ENCODE measurements around the gene DCD. TPM values are rescaled to one million over a fixed set of nuclear protein-coding genes. Genes with fewer than 3 reads are reported as not detected.
"Not testable (repeated sequence)": the region's sequence is repeated elsewhere in the genome, so short reads cannot be mapped to it uniquely, and the experiment has no call there.

The DCD gene
- total RNA-seq, 1 donor from 2014 or later: not detected

- H3K27ac Mint-ChIP-seq; H3K4me1 Mint-ChIP-seq (ENCODE audit: low read depth); H3K4me3 Mint-ChIP-seq; intact Hi-C loops (cut with micrococcal nuclease); H3K36me3 Mint-ChIP-seq (ENCODE audit: low read depth); DNase-seq (ENCODE audit: low spot score); H3K9me3 Mint-ChIP-seq: not testable (repeated sequence)
- H3K27me3 Mint-ChIP-seq (ENCODE audit: insufficient read depth): peaks cover 22% of the 10 kb centered on the region
These were observed 17.0 kb upstream of the DCD start for GRCh38 chr12:54665022-54665635.

- intact Hi-C loops (cut with micrococcal nuclease): no loop called here
- Mint-ChIP-seq H3K9me3 (no peaks in the 10 kb centered on the region), H3K4me1 (ENCODE audit: low read depth) (no peaks in the 10 kb centered on the region)
These were observed 15.4 kb upstream of the DCD start for GRCh38 chr12:54663603-54664002.

GRCh38 chr12:54662026-54662425 is 13.9 kb upstream of the DCD start:
- Mint-ChIP-seq H3K27ac (no peak overlapping the region), H3K9me3 (no peaks in the 10 kb centered on the region), H3K27me3 (ENCODE audit: insufficient read depth) (peaks cover 14% of the 10 kb centered on the region), H3K4me3 (no peak overlapping the region), H3K4me1 (ENCODE audit: low read depth) (no peaks in the 10 kb centered on the region), H3K36me3 (ENCODE audit: low read depth) (no peaks in the 10 kb centered on the region)
- intact Hi-C loops (cut with micrococcal nuclease): no loop called here
- no peak for DNase-seq (ENCODE audit: low spot score)

More at GRCh38 chr12:54663603-54664002, 15.4 kb upstream of the DCD start:
- Mint-ChIP-seq H3K36me3 (ENCODE audit: low read depth) (no peaks in the 10 kb centered on the region), H3K27me3 (ENCODE audit: insufficient read depth) (peaks cover 19% of the 10 kb centered on the region), H3K27ac (no peak overlapping the region), H3K4me3 (no peak overlapping the region)
- no peak for DNase-seq (ENCODE audit: low spot score)

- H3K27ac Mint-ChIP-seq: no peak overlapping the region
- intact Hi-C loops (cut with micrococcal nuclease): no loop called here
- H3K36me3 Mint-ChIP-seq (ENCODE audit: low read depth): no peaks in the 10 kb centered on the region
- peaks cover 9% of the 10 kb centered on the region for H3K27me3 Mint-ChIP-seq (ENCODE audit: insufficient read depth)
- no peak for DNase-seq (ENCODE audit: low spot score)
- H3K4me1 Mint-ChIP-seq (ENCODE audit: low read depth): no peaks in the 10 kb centered on the region
- H3K9me3 Mint-ChIP-seq: no peaks in the 10 kb centered on the region
- no peak overlapping the region for H3K4me3 Mint-ChIP-seq
These were observed 12.9 kb upstream of the DCD start for GRCh38 chr12:54661048-54661447.

- no peaks in the 10 kb centered on the region for H3K4me1 Mint-ChIP-seq (ENCODE audit: low read depth)
These were observed 12.3 kb upstream of the DCD start for GRCh38 chr12:54660320-54660962.

GRCh38 chr12:54658306-54659264 is 10.4 kb upstream of the DCD start:
- Mint-ChIP-seq H3K36me3 (ENCODE audit: low read depth) (no peaks in the 10 kb centered on the region), H3K27ac (no peak overlapping the region), H3K4me3 (no peak overlapping the region), H3K9me3 (no peaks in the 10 kb centered on the region), H3K4me1 (ENCODE audit: low read depth) (no peaks in the 10 kb centered on the region), H3K27me3 (ENCODE audit: insufficient read depth) (peaks cover 14% of the 10 kb centered on the region)
- DNase-seq (ENCODE audit: low spot score): peak; percentile 16
- intact Hi-C loops (cut with micrococcal nuclease): no loop called here

More at GRCh38 chr12:54660320-54660962, 12.3 kb upstream of the DCD start:
- no peaks in the 10 kb centered on the region for H3K9me3 Mint-ChIP-seq
- no peak overlapping the region for H3K27ac Mint-ChIP-seq
- peaks cover 8% of the 10 kb centered on the region for H3K27me3 Mint-ChIP-seq (ENCODE audit: insufficient read depth)
- DNase-seq (ENCODE audit: low spot score): no peak
- H3K4me3 Mint-ChIP-seq: no peak overlapping the region
- intact Hi-C loops (cut with micrococcal nuclease): no loop called here
- H3K36me3 Mint-ChIP-seq (ENCODE audit: low read depth): no peaks in the 10 kb centered on the region

GRCh38 chr12:54657105-54657607 is 9.0 kb upstream of the DCD start:
- intact Hi-C loops (cut with micrococcal nuclease): no loop called here
- H3K27ac Mint-ChIP-seq: no peak overlapping the region
- no peaks in the 10 kb centered on the region for H3K9me3 Mint-ChIP-seq
- DNase-seq (ENCODE audit: low spot score): no peak
- peaks cover 12% of the 10 kb centered on the region for H3K27me3 Mint-ChIP-seq (ENCODE audit: insufficient read depth)
- no peaks in the 10 kb centered on the region for H3K36me3 Mint-ChIP-seq (ENCODE audit: low read depth)
- H3K4me1 Mint-ChIP-seq (ENCODE audit: low read depth): no peaks in the 10 kb centered on the region
- no peak overlapping the region for H3K4me3 Mint-ChIP-seq

- Mint-ChIP-seq H3K9me3 (no peaks in the 10 kb centered on the region), H3K4me3 (no peak overlapping the region), H3K36me3 (ENCODE audit: low read depth) (no peaks in the 10 kb centered on the region), H3K27ac (no peak overlapping the region), H3K27me3 (ENCODE audit: insufficient read depth) (peaks cover 12% of the 10 kb centered on the region), H3K4me1 (ENCODE audit: low read depth) (no peaks in the 10 kb centered on the region)
- intact Hi-C loops (cut with micrococcal nuclease): no loop called here
- no peak for DNase-seq (ENCODE audit: low spot score)
These were observed 6.8 kb upstream of the DCD start for GRCh38 chr12:54654926-54655325.

GRCh38 chr12:54653025-54653424 is 4.9 kb upstream of the DCD start:
- no peaks in the 10 kb centered on the region for H3K36me3 Mint-ChIP-seq (ENCODE audit: low read depth)
- H3K4me3 Mint-ChIP-seq: no peak overlapping the region

GRCh38 chr12:54650889-54651288 is 2.7 kb upstream of the DCD start:
- Mint-ChIP-seq H3K27ac (no peak overlapping the region), H3K9me3 (no peaks in the 10 kb centered on the region), H3K4me3 (no peak overlapping the region), H3K36me3 (ENCODE audit: low read depth) (no peaks in the 10 kb centered on the region), H3K4me1 (ENCODE audit: low read depth) (peaks cover 5% of the 10 kb centered on the region), H3K27me3 (ENCODE audit: insufficient read depth) (peaks cover 11% of the 10 kb centered on the region)
- intact Hi-C loops (cut with micrococcal nuclease): no loop called here
- no peak for DNase-seq (ENCODE audit: low spot score)

More at GRCh38 chr12:54653025-54653424, 4.9 kb upstream of the DCD start:
- H3K4me1 Mint-ChIP-seq (ENCODE audit: low read depth): no peaks in the 10 kb centered on the region
- peaks cover 12% of the 10 kb centered on the region for H3K27me3 Mint-ChIP-seq (ENCODE audit: insufficient read depth)
- no peaks in the 10 kb centered on the region for H3K9me3 Mint-ChIP-seq
- H3K27ac Mint-ChIP-seq: no peak overlapping the region
- no peak for DNase-seq (ENCODE audit: low spot score)
- intact Hi-C loops (cut with micrococcal nuclease): no loop called here

- H3K4me3 Mint-ChIP-seq: no peak overlapping the region
- H3K9me3 Mint-ChIP-seq: no peaks in the 10 kb centered on the region
- H3K4me1 Mint-ChIP-seq (ENCODE audit: low read depth): peaks cover 5% of the 10 kb centered on the region
- peaks cover 11% of the 10 kb centered on the region for H3K27me3 Mint-ChIP-seq (ENCODE audit: insufficient read depth)
- H3K36me3 Mint-ChIP-seq (ENCODE audit: low read depth): no peaks in the 10 kb centered on the region
- no peak for DNase-seq (ENCODE audit: low spot score)
- no peak overlapping the region for H3K27ac Mint-ChIP-seq
- intact Hi-C loops (cut with micrococcal nuclease): no loop called here
These were observed 2.2 kb upstream of the DCD start for GRCh38 chr12:54650409-54650808.

- no peak for DNase-seq (ENCODE audit: low spot score)
- Mint-ChIP-seq H3K9me3 (no peaks in the 10 kb centered on the region), H3K4me3 (no peak overlapping the region), H3K4me1 (ENCODE audit: low read depth) (peaks cover 5% of the 10 kb centered on the region), H3K27me3 (ENCODE audit: insufficient read depth) (peaks cover 10% of the 10 kb centered on the region), H3K36me3 (ENCODE audit: low read depth) (no peaks in the 10 kb centered on the region), H3K27ac (no peak overlapping the region)
- intact Hi-C loops (cut with micrococcal nuclease): no loop called here
These were observed 1.7 kb upstream of the DCD start for GRCh38 chr12:54649825-54650224.

- Mint-ChIP-seq H3K9me3 (peaks cover 5% of the 10 kb centered on the region), H3K4me1 (ENCODE audit: low read depth) (peaks cover 5% of the 10 kb centered on the region), H3K27ac (no peak overlapping the region), H3K4me3 (no peak overlapping the region), H3K36me3 (ENCODE audit: low read depth) (no peaks in the 10 kb centered on the region), H3K27me3 (ENCODE audit: insufficient read depth) (peaks cover 13% of the 10 kb centered on the region)
- intact Hi-C loops (cut with micrococcal nuclease): no loop called here
- no peak for DNase-seq (ENCODE audit: low spot score)
These were observed 6.6 kb downstream of the DCD start for GRCh38 chr12:54641554-54641953.
